Suprapubic skin (tissue), 4 donors: ENCODE measurements around the gene FAM83B.

Experiments used
- CTCF ChIP-seq, 2 donors: fragments of 200-600 bp in 1 of 2; fragments of 450-650 bp in 1 of 2; sonication (generic) in 1 of 2; IDR thresholded peaks; one replicate each; pipeline ENCODE4 v1.5.1; 2016 to 2019; ENCODE audit warnings: antibody characterized with exemption in 2 of 2, mild to moderate bottlenecking in 1 of 2, moderate library complexity in 1 of 2
- POLR2A ChIP-seq, 2 donors: fragments of 450-650 bp; IDR thresholded peaks; one replicate each; pipeline ENCODE4 v1.6.1; 2017; ENCODE audit warnings: antibody characterized with exemption in 2 of 2, mild to moderate bottlenecking in 2 of 2, moderate library complexity in 2 of 2
- POLR2AphosphoS5 ChIP-seq, 3 donors: sonication (generic); formaldehyde crosslinking; IDR thresholded peaks; one replicate each; pipeline ENCODE4 v1.6.1; 2017; ENCODE audit warnings: antibody characterized with exemption in 3 of 3

GRCh38 chr6:54892831-54893230 lies 46.3 kb downstream of the FAM83B start:
- TF ChIP-seq CTCF (IDR thresholded peaks at IDR 0.05) (no peak), POLR2A (IDR thresholded peaks at IDR 0.05) (no peak), POLR2AphosphoS5 (IDR thresholded peaks at IDR 0.05) (no peak)
